GM18505 (cell line): ENCODE measurements around the gene CYB5RL.
A peak's percentile ranks its signal among the peaks of the same experiment; 100 is the strongest.
"Not testable (repeated sequence)": the region's sequence is repeated elsewhere in the genome, so short reads cannot be mapped to it uniquely, and the experiment has no call there.

Experiments
- ATAC-seq: cut with Tn5 transposase; IDR thresholded peaks from one replicate; pipeline ENCODE4 v1.9.1; 2021; ENCODE audit not compliant: unreplicated experiment
- POLR2A ChIP-seq: IDR thresholded peaks from 4 replicates; pipeline ENCODE4 v1.6.1; 2011; ENCODE audit warnings: borderline replicate concordance; ENCODE audit not compliant: insufficient read depth, insufficient read length; ENCODE audit errors: extremely low read depth

CYB5RL gene

GRCh38 chr1:54220004-54220811 lies 20.4 kb upstream of the CYB5RL start:
- no peak for TF ChIP-seq POLR2A
- no peak for ATAC-seq

GRCh38 chr1:54219688-54220003 lies 19.8 kb upstream of the CYB5RL start:
- TF ChIP-seq POLR2A: no peak
- no peak for ATAC-seq

- no peak for ATAC-seq
- no peak for TF ChIP-seq POLR2A
Observed at GRCh38 chr1:54218883-54219687, 19.3 kb upstream of the CYB5RL start.

- TF ChIP-seq POLR2A: no peak
Observed at GRCh38 chr1:54215523-54215922, 15.7 kb upstream of the CYB5RL start.

GRCh38 chr1:54212872-54213271 lies 13.0 kb upstream of the CYB5RL start:
- TF ChIP-seq POLR2A: no peak
- ATAC-seq: no peak

More at GRCh38 chr1:54215523-54215922, 15.7 kb upstream of the CYB5RL start:
- ATAC-seq: no peak

- not testable (repeated sequence) for ATAC-seq
Observed at GRCh38 chr1:54207896-54208295, 8.1 kb upstream of the CYB5RL start.

GRCh38 chr1:54207287-54207686 lies 7.5 kb upstream of the CYB5RL start:
- no peak for ATAC-seq
- TF ChIP-seq POLR2A: no peak

GRCh38 chr1:54204199-54204598 lies 4.4 kb upstream of the CYB5RL start:
- TF ChIP-seq POLR2A: no peak
- ATAC-seq: no peak

- TF ChIP-seq POLR2A: no peak
- peak; percentile 10 for ATAC-seq
Observed at GRCh38 chr1:54200519-54200997, 728 bp upstream of the CYB5RL start.

- ATAC-seq: no peak
- TF ChIP-seq POLR2A: no peak
Observed at GRCh38 chr1:54199151-54199764, 572 bp downstream of the CYB5RL start.

- no peak for ATAC-seq
- TF ChIP-seq POLR2A: no peak
Observed at GRCh38 chr1:54193453-54193852, 6.4 kb downstream of the CYB5RL start.

GRCh38 chr1:54191525-54191924 lies 8.3 kb downstream of the CYB5RL start:
- no peak for ATAC-seq
- TF ChIP-seq POLR2A: no peak

- no peak for TF ChIP-seq POLR2A
- no peak for ATAC-seq
Observed at GRCh38 chr1:54190526-54190925, 9.3 kb downstream of the CYB5RL start.
